B cell (primary cell): ENCODE results near the gene ZDHHC4. TPM values are rescaled to one million over a fixed set of nuclear protein-coding genes. Genes with fewer than 3 reads are reported as not detected.

Experiments used
- ATAC-seq: fragments of 200-7000 bp; cut with Tn5 transposase; one replicate; pipeline ENCODE4 v1.10.0; 2021; ENCODE audit warnings: low read depth, mild to moderate bottlenecking, moderate number of reproducible peaks, moderate library complexity
- CTCF ChIA-PET: fragments of 350-600 bp; sonication (Branson Sonifier 250); formaldehyde crosslinking; loops from one replicate; lab custom pipeline; 2021; ENCODE audit warnings: antibody characterized with exemption, inconsistent platforms; lab: Charles Lee
- POLR2A ChIA-PET: fragments of 350-600 bp; sonication (Branson Sonifier 250); formaldehyde crosslinking; loops from one replicate; lab custom pipeline; 2021; ENCODE audit warnings: antibody characterized with exemption; lab: Charles Lee
- DNase-seq: peaks from one replicate; pipeline ENCODE4 v3.0.0; 2013
- H2AFZ ChIP-seq: 2 replicates; pipeline ENCODE4 v1.6.1; 2012; ENCODE audit warnings: mild to moderate bottlenecking, low read depth, low read length; ENCODE audit not compliant: insufficient read depth, poor library complexity, severe bottlenecking
- H3K27ac ChIP-seq, 2 donors: 1 replicate in 1 of 2; 2 replicates in 1 of 2; pipeline ENCODE4 v1.5.1; 2012 to 2013; ENCODE audit warnings: low read length in 2 of 2, mild to moderate bottlenecking in 2 of 2, moderate library complexity in 1 of 2
- H3K27me3 ChIP-seq, 4 experiments: fragments of 200-600 bp in 1 of 4; sonication (generic) in 1 of 4; replicated peaks in 1 of 4; 1 replicate in 2 of 4; 2 replicates in 2 of 4; pipeline versions ENCODE4 v1.6.1 to v1.7.0; 2013 to 2016; ENCODE audit warnings: low read length in 3 of 4, mild to moderate bottlenecking in 2 of 4, mixed read lengths in 1 of 4, moderate library complexity in 1 of 4; ENCODE audit not compliant: insufficient read depth in 4 of 4, control insufficient read depth in 3 of 4; ENCODE audit errors: control extremely low read depth in 1 of 4
- H3K36me3 ChIP-seq, 2 experiments: replicated peaks in 1 of 2; 1 replicate in 1 of 2; 2 replicates in 1 of 2; pipeline versions ENCODE4 v1.6.1 to v1.7.1; 2013; ENCODE audit warnings: low read length in 1 of 2; ENCODE audit not compliant: insufficient read depth in 2 of 2, control insufficient read depth in 1 of 2; ENCODE audit errors: control extremely low read depth in 1 of 2, extremely low read depth in 1 of 2
- H3K4me1 ChIP-seq, 2 donors: fragments of 200-600 bp in 1 of 2; sonication (generic) in 1 of 2; 1 replicate in 1 of 2; 2 replicates in 1 of 2; pipeline versions ENCODE4 v1.5.1 to v1.6.1; 2013 to 2017; ENCODE audit warnings: low read length in 2 of 2; ENCODE audit not compliant: control insufficient read depth in 2 of 2, insufficient read depth in 2 of 2
- H3K4me2 ChIP-seq: replicated peaks from 2 replicates; pipeline ENCODE3; 2012; ENCODE audit warnings: mild to moderate bottlenecking, low read depth, low read length; ENCODE audit not compliant: poor library complexity, severe bottlenecking
- H3K4me3 ChIP-seq, 5 experiments: fragments of 200-600 bp in 1 of 5; sonication (generic) in 1 of 5; 1 replicate in 3 of 5; 2 replicates in 2 of 5; pipeline versions ENCODE4 v1.5.1 to v1.7.0; 2011 to 2016; ENCODE audit warnings: low read length in 4 of 5, mild to moderate bottlenecking in 4 of 5, low read depth in 2 of 5, control low read depth in 1 of 5, moderate library complexity in 1 of 5; ENCODE audit not compliant: insufficient read depth in 1 of 5; ENCODE audit errors: control extremely low read depth in 1 of 5, extremely low read depth in 1 of 5
- H3K79me2 ChIP-seq: fragments of 200-600 bp; sonication (generic); one replicate; pipeline ENCODE4 v1.6.0; 2016; ENCODE audit warnings: low read length; ENCODE audit not compliant: control insufficient read depth, insufficient read depth
- H3K9ac ChIP-seq: fragments of 200-600 bp; sonication (generic); 2 replicates; pipeline ENCODE4 v1.6.1; 2017; ENCODE audit warnings: mild to moderate bottlenecking, low read length, moderate library complexity
- H3K9me3 ChIP-seq, 3 donors: one replicate each; pipeline versions ENCODE4 v1.6.1 to v1.7.1; 2013; ENCODE audit warnings: low read length in 2 of 3; ENCODE audit not compliant: control insufficient read depth in 2 of 3, insufficient read depth in 1 of 3; ENCODE audit errors: control extremely low read depth in 1 of 3
- H4K20me1 ChIP-seq: 2 replicates; pipeline ENCODE4 v1.6.0; 2012; ENCODE audit warnings: mild to moderate bottlenecking, low read length; ENCODE audit not compliant: insufficient read depth, control insufficient read depth, poor library complexity, severe bottlenecking
- H3K27ac Mint-ChIP-seq: one replicate; pipeline ENCODE4 v1.8.0; 2021; ENCODE audit warnings: mixed read lengths
- H3K27me3 Mint-ChIP-seq: one replicate; pipeline ENCODE4 v1.8.0; 2021; ENCODE audit warnings: mixed read lengths
- H3K4me1 Mint-ChIP-seq: one replicate; pipeline ENCODE4 v1.8.0; 2021; ENCODE audit warnings: mixed read lengths
- H3K4me3 Mint-ChIP-seq: one replicate; pipeline ENCODE4 v1.8.0; 2021; ENCODE audit warnings: mixed read lengths
- H3K9me3 Mint-ChIP-seq: one replicate; pipeline ENCODE4 v1.8.0; 2022; ENCODE audit warnings: mixed read lengths; ENCODE audit not compliant: insufficient read depth
- EZH2 ChIP-seq: IDR thresholded peaks from 2 replicates; pipeline ENCODE4 v1.6.1; 2012; ENCODE audit warnings: borderline replicate concordance, low read depth, mild to moderate bottlenecking, moderate library complexity, low read length; ENCODE audit not compliant: insufficient read depth, poor library complexity, severe bottlenecking
- WGBS: methylation state at CpG from one replicate; pipeline ENCODE4 v1.1.5; 2013; ENCODE audit warnings: missing lambda C conversion rate; ENCODE audit not compliant: insufficient coverage; 5-methylcytosine and 5-hydroxymethylcytosine counted together
- intact Hi-C: fragments of 100-400 bp; cut with micrococcal nuclease; formaldehyde crosslinking; loops from one replicate; pipeline ENCODE4 v1.10.0; 2022
- polyA plus RNA-seq: library from polyadenylated mRNA; depleted of rRNA; stranded (reverse); fragments of >200 nt; gene quantifications from 2 replicates; pipeline ENCODE4 v1.2.3, GENCODE V29; 2012
- total RNA-seq, 2 donors: library from RNA; stranded (reverse); fragments of 120-200 nt in 1 of 2; gene quantifications; 1 replicate in 1 of 2; 2 replicates in 1 of 2; pipeline versions ENCODE4 v1.2.3 to v1.2.4, GENCODE V29; 2013 to 2022
- TF ChIP-seq, protein P1 (sequence below): fragments of 200-600 bp; IDR thresholded peaks from one replicate; pipeline ENCODE4 v1.8.0; 2022; ENCODE audit warnings: antibody characterized with exemption, mild to moderate bottlenecking

Gene ZDHHC4
- total and polyA plus RNA-seq, 2 donors (not counting 1 experiment from before 2014, with no cell fraction given) = 38.5 to 42.0 TPM

- POLR2A ChIA-PET = no interaction called here
- Mint-ChIP-seq H3K9me3 (no peaks in the 10 kb centered on the region), H3K4me1 (peaks cover 22% of the 10 kb centered on the region), H3K27ac (no peak overlapping the region), H3K27me3 (peaks cover 4% of the 10 kb centered on the region), H3K4me3 (peak overlapping the region; percentile 73)
- Histone ChIP-seq H3K27me3 (peaks cover 0 to 9% (median 3%) of the 10 kb centered on the region in 4 experiments), H4K20me1 (no peaks in the 10 kb centered on the region), H2AFZ (peak overlapping the region; percentile 78), H3K79me2 (no peaks in the 10 kb centered on the region), H3K4me1 (peaks cover 9 to 31% of the 10 kb centered on the region in 2 donors), H3K9ac (peak overlapping the region; percentile 66), H3K27ac (no peak overlapping the region), H3K9me3 (no peaks in the 10 kb centered on the region), H3K36me3 (no peaks in the 10 kb centered on the region), H3K4me3 (peak overlapping the region in 4 of 5 experiments; percentile 44 to 60 (median 58)), H3K4me2 (peak overlapping the region; percentile 99)
- TF ChIP-seq EZH2 = no peak
- CTCF ChIA-PET = interaction anchor here (0.6 kb wide), 1 partner anchor 173 kb away, joined by 4 read pairs; no protein-coding TSS in a partner anchor
- WGBS = 6% methylated on average over 56 of the region's 63 CpGs
- ATAC-seq (peak; percentile 28), DNase-seq (no peak)
- intact Hi-C loops = no loop called here
Measured at GRCh38 chr7:6615723-6616555, 38.7 kb downstream of the ZDHHC4 start.

DNA sequence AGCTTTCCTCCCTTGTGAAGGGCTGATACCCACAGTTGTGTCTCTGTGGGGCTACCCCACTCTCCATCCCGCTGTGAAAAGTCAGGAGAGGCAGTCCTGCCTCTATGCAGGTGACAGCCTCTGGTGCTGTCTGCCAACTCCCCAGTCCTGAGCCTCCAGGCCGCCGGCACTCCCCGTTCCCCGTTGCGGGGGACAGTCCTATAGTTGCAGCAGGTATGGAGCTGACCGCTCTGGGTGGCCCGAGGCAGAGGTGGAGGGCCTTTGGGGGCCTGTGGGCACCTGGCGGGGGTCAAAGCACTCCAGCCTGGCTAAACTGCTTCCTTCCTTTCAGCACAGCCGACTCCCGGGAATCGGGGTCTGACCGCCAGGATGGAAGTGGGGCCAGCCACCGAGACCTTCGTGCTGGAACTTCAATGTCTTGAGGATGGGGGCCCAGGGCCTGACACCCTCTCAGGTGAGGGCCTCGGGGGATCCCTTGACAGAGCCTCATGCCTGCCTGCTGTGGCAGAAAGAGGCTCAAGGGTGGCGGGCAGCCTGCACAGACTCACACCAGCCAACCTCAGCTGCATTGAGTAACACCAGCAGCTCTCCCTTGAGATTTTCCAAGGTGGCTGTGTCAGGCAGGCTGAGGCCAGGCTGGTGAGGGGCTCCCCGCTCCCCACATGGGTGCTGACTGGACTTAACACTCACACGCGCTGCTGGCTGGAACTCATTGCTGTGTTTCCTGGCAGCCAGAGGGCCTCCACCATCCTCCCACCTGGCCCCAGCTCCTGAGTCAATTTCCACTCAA, 39.8 kb downstream of the ZDHHC4 start:
- peaks cover 0 to 9% (median 3%) of the 10 kb centered on the region in 4 experiments for H3K27me3 ChIP-seq

More for the DNA sequence above, 39.8 kb downstream of the ZDHHC4 start:
- H3K4me1 ChIP-seq = peaks cover 19 to 42% of the 10 kb centered on the region in 2 donors
- CTCF ChIA-PET = interaction anchor here (0.6 kb wide), 1 partner anchor 174 kb away, joined by 4 read pairs; no protein-coding TSS in a partner anchor
- H3K9ac ChIP-seq = no peak overlapping the region
- ATAC-seq (no peak), DNase-seq (no peak)
- TF ChIP-seq, protein P1, sequence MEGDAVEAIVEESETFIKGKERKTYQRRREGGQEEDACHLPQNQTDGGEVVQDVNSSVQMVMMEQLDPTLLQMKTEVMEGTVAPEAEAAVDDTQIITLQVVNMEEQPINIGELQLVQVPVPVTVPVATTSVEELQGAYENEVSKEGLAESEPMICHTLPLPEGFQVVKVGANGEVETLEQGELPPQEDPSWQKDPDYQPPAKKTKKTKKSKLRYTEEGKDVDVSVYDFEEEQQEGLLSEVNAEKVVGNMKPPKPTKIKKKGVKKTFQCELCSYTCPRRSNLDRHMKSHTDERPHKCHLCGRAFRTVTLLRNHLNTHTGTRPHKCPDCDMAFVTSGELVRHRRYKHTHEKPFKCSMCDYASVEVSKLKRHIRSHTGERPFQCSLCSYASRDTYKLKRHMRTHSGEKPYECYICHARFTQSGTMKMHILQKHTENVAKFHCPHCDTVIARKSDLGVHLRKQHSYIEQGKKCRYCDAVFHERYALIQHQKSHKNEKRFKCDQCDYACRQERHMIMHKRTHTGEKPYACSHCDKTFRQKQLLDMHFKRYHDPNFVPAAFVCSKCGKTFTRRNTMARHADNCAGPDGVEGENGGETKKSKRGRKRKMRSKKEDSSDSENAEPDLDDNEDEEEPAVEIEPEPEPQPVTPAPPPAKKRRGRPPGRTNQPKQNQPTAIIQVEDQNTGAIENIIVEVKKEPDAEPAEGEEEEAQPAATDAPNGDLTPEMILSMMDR = no peak
- TF ChIP-seq EZH2 = no peak
- no peaks in the 10 kb centered on the region for H3K9me3 Mint-ChIP-seq
- no peaks in the 10 kb centered on the region for H4K20me1 ChIP-seq
- no peak overlapping the region for H3K27ac ChIP-seq
- intact Hi-C loops = no loop called here
- H3K4me3 ChIP-seq = no peak overlapping the region
- H3K9me3 ChIP-seq = peaks cover 0 to 4% (median 0%) of the 10 kb centered on the region in 3 donors
- POLR2A ChIA-PET = no interaction called here
- H3K4me3 Mint-ChIP-seq = peak overlapping the region; percentile 78
- peaks cover 31% of the 10 kb centered on the region for H3K4me1 Mint-ChIP-seq
- H2AFZ ChIP-seq = no peak overlapping the region
- WGBS = 94% methylated on average over 20 of the region's 20 CpGs
- peak overlapping the region; percentile 71 for H3K27ac Mint-ChIP-seq
- no peak overlapping the region for H3K4me2 ChIP-seq
- H3K36me3 ChIP-seq = no peaks in the 10 kb centered on the region
- peaks cover 4% of the 10 kb centered on the region for H3K27me3 Mint-ChIP-seq
- H3K79me2 ChIP-seq = no peaks in the 10 kb centered on the region
